Measurements from ENCODE around the gene EML6. TPM values are rescaled to one million over a fixed set of nuclear protein-coding genes. Genes with fewer than 3 reads are reported as not detected.

The EML6 gene
- total RNA-seq, 1 experiment from 2014 or later, result 6.6 TPM

GRCh38 chr2:54904836-54905235, 181.4 kb downstream of the EML6 start:
- no peaks in the 10 kb centered on the region for H3K9me3 ChIP-seq (ENCODE audit: control insufficient read depth in 1 of 2, insufficient read depth in 1 of 2, low read depth in 1 of 2, low read length in 2 of 2)
- H2AFZ ChIP-seq (ENCODE audit: low read depth, low read length, poor library complexity, severe bottlenecking), result peak overlapping the region; percentile 27
- CTCF ChIA-PET, result no interaction called here
- H3K4me1 ChIP-seq (ENCODE audit: control insufficient read depth in 1 of 2, insufficient read depth in 2 of 2, low read length in 2 of 2), result peaks cover 24 to 46% of the 10 kb centered on the region in 2 experiments
- peak; percentile 26 for DNase-seq (ENCODE audit: low read depth, low spot score)
- H4K20me1 ChIP-seq (ENCODE audit: insufficient read depth), result no peaks in the 10 kb centered on the region
- RAD21 ChIA-PET (ENCODE audit: low non-redundant PET in 1 of 2, low total read pairs in 2 of 2, uncharacterized antibody in 2 of 2, unreplicated experiment in 2 of 2), result no interaction called here
- TF ChIP-seq CBX3 (IDR thresholded peaks at IDR 0.05; ENCODE audit: low read depth), result 0 out of 2 replicates have a peak, but pooled peaks have one; percentile 28
- TF ChIP-seq POLR2A (IDR thresholded peaks at IDR 0.05; ENCODE audit: borderline replicate concordance, extremely low read depth, insufficient read depth, insufficient read length), result no peak
- peak; percentile 19; the same call in 1 of the 2 replicates for TF ChIP-seq SP1 (IDR thresholded peaks at IDR 0.05; ENCODE audit: low read depth)
- no peak for TF ChIP-seq SRF (IDR thresholded peaks at IDR 0.05; ENCODE audit: low read depth)
- TF ChIP-seq JUND (IDR thresholded peaks at IDR 0.05), result 0 out of 2 replicates have a peak, but pooled peaks have one; percentile 17
- no peak for TF ChIP-seq ZBTB33 (IDR thresholded peaks at IDR 0.05; ENCODE audit: extremely low read depth, insufficient replicate concordance, low read length)
- H3K27ac ChIP-seq (ENCODE audit: low read depth, low read length), result peak overlapping the region; percentile 80
- POLR2A ChIA-PET, result no interaction called here
- intact Hi-C loops (cut with micrococcal nuclease), result loop anchor here (1.0 to 10.0 kb wide), 4 partner anchors 100 to 610 kb away; partner anchors contain the start of genes CFAP36 and RTN4
- BruUV-seq (replicated peaks), result no TSS peak
- peak; percentile 25; the same call in 1 of the 2 replicates for ATAC-seq
- peak overlapping the region; percentile 53 for H3K9ac ChIP-seq (ENCODE audit: low read length)
- H3K79me2 ChIP-seq (ENCODE audit: insufficient read depth, low read length), result no peaks in the 10 kb centered on the region
- peak overlapping the region; percentile 81 for H3K4me2 ChIP-seq (ENCODE audit: low read length)
- no peaks in the 10 kb centered on the region for H3K9me2 ChIP-seq (ENCODE audit: insufficient read depth)
- H3K27me3 ChIP-seq (ENCODE audit: insufficient read depth, low read length), result no peaks in the 10 kb centered on the region
- peak overlapping the region; percentile 15 to 46; a peak in 3 of 4 replicates for H3K4me3 ChIP-seq (replicated peaks in 1 of 2; ENCODE audit: low read depth in 1 of 2, low read length in 2 of 2)
- H3K36me3 ChIP-seq (ENCODE audit: control insufficient read depth in 1 of 2, insufficient read depth in 2 of 2, low read length in 2 of 2), result no peaks in the 10 kb centered on the region

GRCh38 chr2:54906716-54907115, 183.3 kb downstream of the EML6 start:
- H3K4me3 ChIP-seq (replicated peaks in 1 of 2; ENCODE audit: low read depth in 1 of 2, low read length in 2 of 2), result no peak overlapping the region
- ChIA-PET CTCF (no interaction called here), RAD21 (ENCODE audit: low non-redundant PET in 1 of 2, low total read pairs in 2 of 2, uncharacterized antibody in 2 of 2, unreplicated experiment in 2 of 2) (no interaction called here), POLR2A (no interaction called here)
- BruUV-seq (replicated peaks), result no TSS peak
- no peaks in the 10 kb centered on the region for H4K20me1 ChIP-seq (ENCODE audit: insufficient read depth)
- intact Hi-C loops (cut with micrococcal nuclease), result loop anchor here (10.0 kb wide), 2 partner anchors 98 to 608 kb away; partner anchors contain the start of gene CFAP36
- peak overlapping the region; percentile 22; the same call in 1 of the 2 replicates for H3K4me2 ChIP-seq (ENCODE audit: low read length)
- no peaks in the 10 kb centered on the region for H3K27me3 ChIP-seq (ENCODE audit: insufficient read depth, low read length)
- no peak overlapping the region for H3K27ac ChIP-seq (ENCODE audit: low read depth, low read length)
- no peaks in the 10 kb centered on the region for H3K79me2 ChIP-seq (ENCODE audit: insufficient read depth, low read length)
- H3K9ac ChIP-seq (ENCODE audit: low read length), result no peak overlapping the region
- no peaks in the 10 kb centered on the region for H3K9me2 ChIP-seq (ENCODE audit: insufficient read depth)
- TF ChIP-seq TCF7L2 (IDR thresholded peaks at IDR 0.05; ENCODE audit: borderline replicate concordance, extremely low read depth, insufficient read depth, insufficient read length) (peak; percentile 36), EZH2phosphoT487 (IDR thresholded peaks at IDR 0.05; ENCODE audit: borderline replicate concordance) (no peak)
- DNase-seq (ENCODE audit: low read depth, low spot score) (no peak), ATAC-seq (no peak)
- H3K4me1 ChIP-seq (ENCODE audit: control insufficient read depth in 1 of 2, insufficient read depth in 2 of 2, low read length in 2 of 2), result peaks cover 24 to 46% of the 10 kb centered on the region in 2 experiments
- H3K9me3 ChIP-seq (ENCODE audit: control insufficient read depth in 1 of 2, insufficient read depth in 1 of 2, low read depth in 1 of 2, low read length in 2 of 2), result no peaks in the 10 kb centered on the region
- no peak overlapping the region for H2AFZ ChIP-seq (ENCODE audit: low read depth, low read length, poor library complexity, severe bottlenecking)
- H3K36me3 ChIP-seq (ENCODE audit: control insufficient read depth in 1 of 2, insufficient read depth in 2 of 2, low read length in 2 of 2), result no peaks in the 10 kb centered on the region

Measured in HCT116 (cell line).